ENCODE data around the gene CFAP46. TPM values are rescaled to one million over a fixed set of nuclear protein-coding genes. Genes with fewer than 3 reads are reported as not detected.

Gene CFAP46
- total and polyA plus RNA-seq, 2 experiments from 2014 or later, result 3.1 to 5.4 TPM

DNA sequence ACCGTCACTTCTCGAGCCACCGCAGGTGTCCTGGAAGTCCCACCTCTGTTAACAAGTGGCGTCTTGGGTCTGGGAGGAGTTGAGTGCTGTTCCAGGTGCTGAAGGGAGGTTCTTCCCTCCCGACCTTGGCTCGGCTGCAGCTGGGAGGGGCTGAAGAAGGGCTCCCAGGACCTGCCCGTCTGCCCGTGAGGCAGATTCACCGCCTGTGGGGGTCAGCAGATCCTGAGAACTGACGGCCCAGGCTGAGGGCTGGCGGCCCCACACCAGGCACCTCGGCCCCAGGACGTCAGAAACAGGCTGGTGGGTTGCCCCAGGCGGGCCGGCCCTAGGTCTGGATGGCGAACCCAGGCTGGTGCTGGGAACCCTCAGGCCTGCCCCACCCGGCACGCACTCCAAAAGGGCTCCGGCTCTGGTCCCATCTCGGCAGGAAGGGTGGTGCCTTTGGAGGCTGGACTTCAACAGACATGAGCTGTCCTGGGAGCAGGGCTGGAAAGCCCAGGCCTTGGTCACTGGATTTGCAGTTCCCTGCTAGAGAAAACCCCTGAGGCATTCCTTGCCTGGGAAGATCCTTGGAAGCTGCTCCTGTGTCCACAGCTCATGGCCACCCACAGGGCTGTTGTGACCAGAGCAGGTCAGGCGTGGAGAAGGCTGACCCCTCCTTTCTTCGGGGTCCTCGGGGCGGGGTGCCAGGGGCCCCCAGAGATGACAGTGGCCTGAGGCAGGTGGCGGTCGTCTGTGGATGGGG, 42.6 kb upstream of the CFAP46 start:
- Histone ChIP-seq H4K20me1 (replicated peaks; ENCODE audit: insufficient read depth) (no peaks in the 10 kb centered on the region), H3F3A (replicated peaks; ENCODE audit: low read depth) (no peaks in the 10 kb centered on the region), H3K4me1 (ENCODE audit: insufficient read depth) (no peaks in the 10 kb centered on the region), H2AFZ (0 out of 2 replicates have a peak overlapping the region, but pooled peaks have one; percentile 10), H3K36me3 (ENCODE audit: insufficient read depth) (no peaks in the 10 kb centered on the region), H3K9me2 (ENCODE audit: insufficient read depth) (no peaks in the 10 kb centered on the region), H3K79me2 (replicated peaks; ENCODE audit: insufficient read depth) (no peaks in the 10 kb centered on the region), H3K4me3 (no peak overlapping the region), H3K27ac (ENCODE audit: low read depth) (no peak overlapping the region), H3K4me2 (no peak overlapping the region), H3K27me3 (ENCODE audit: insufficient read depth) (no peaks in the 10 kb centered on the region)
- ATAC-seq, result peak; percentile 94
- H3K36me3 Mint-ChIP-seq (ENCODE audit: low read depth), result no peaks in the 10 kb centered on the region
- peaks cover 8% of the 10 kb centered on the region for H3K4me1 Mint-ChIP-seq
- peaks cover 9% of the 10 kb centered on the region for H3K27me3 Mint-ChIP-seq (ENCODE audit: insufficient read depth, low read depth, poor library complexity)
- no peaks in the 10 kb centered on the region for H3K9me3 Mint-ChIP-seq
- TF ChIP-seq ZNF331 (CRISPR knock-in tag; IDR thresholded peaks at IDR 0.05; ENCODE audit: low read depth) (no peak), CREB1 (CRISPR knock-in tag; IDR thresholded peaks at IDR 0.05; ENCODE audit: low read depth) (no peak), NANOG (IDR thresholded peaks at IDR 0.05; ENCODE audit: borderline replicate concordance) (no peak), EZH2 (IDR thresholded peaks at IDR 0.05; ENCODE audit: low read depth, unreplicated experiment) (no peak), STAT1 (IDR thresholded peaks at IDR 0.05; ENCODE audit: unreplicated experiment) (no peak), EZH2phosphoT487 (IDR thresholded peaks at IDR 0.05; ENCODE audit: unreplicated experiment) (no peak), ZNF114 (CRISPR knock-in tag; IDR thresholded peaks at IDR 0.05) (no peak), JUNB (IDR thresholded peaks at IDR 0.05; ENCODE audit: unreplicated experiment) (no peak), POLR2AphosphoS5 (IDR thresholded peaks at IDR 0.05; ENCODE audit: low read depth) (no peak)
- TF ChIP-seq, protein P1, sequence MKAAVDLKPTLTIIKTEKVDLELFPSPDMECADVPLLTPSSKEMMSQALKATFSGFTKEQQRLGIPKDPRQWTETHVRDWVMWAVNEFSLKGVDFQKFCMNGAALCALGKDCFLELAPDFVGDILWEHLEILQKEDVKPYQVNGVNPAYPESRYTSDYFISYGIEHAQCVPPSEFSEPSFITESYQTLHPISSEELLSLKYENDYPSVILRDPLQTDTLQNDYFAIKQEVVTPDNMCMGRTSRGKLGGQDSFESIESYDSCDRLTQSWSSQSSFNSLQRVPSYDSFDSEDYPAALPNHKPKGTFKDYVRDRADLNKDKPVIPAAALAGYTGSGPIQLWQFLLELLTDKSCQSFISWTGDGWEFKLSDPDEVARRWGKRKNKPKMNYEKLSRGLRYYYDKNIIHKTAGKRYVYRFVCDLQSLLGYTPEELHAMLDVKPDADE (IDR thresholded peaks at IDR 0.05), result no peak
- TF ChIP-seq, protein P2, sequence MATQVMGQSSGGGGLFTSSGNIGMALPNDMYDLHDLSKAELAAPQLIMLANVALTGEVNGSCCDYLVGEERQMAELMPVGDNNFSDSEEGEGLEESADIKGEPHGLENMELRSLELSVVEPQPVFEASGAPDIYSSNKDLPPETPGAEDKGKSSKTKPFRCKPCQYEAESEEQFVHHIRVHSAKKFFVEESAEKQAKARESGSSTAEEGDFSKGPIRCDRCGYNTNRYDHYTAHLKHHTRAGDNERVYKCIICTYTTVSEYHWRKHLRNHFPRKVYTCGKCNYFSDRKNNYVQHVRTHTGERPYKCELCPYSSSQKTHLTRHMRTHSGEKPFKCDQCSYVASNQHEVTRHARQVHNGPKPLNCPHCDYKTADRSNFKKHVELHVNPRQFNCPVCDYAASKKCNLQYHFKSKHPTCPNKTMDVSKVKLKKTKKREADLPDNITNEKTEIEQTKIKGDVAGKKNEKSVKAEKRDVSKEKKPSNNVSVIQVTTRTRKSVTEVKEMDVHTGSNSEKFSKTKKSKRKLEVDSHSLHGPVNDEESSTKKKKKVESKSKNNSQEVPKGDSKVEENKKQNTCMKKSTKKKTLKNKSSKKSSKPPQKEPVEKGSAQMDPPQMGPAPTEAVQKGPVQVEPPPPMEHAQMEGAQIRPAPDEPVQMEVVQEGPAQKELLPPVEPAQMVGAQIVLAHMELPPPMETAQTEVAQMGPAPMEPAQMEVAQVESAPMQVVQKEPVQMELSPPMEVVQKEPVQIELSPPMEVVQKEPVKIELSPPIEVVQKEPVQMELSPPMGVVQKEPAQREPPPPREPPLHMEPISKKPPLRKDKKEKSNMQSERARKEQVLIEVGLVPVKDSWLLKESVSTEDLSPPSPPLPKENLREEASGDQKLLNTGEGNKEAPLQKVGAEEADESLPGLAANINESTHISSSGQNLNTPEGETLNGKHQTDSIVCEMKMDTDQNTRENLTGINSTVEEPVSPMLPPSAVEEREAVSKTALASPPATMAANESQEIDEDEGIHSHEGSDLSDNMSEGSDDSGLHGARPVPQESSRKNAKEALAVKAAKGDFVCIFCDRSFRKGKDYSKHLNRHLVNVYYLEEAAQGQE (IDR thresholded peaks at IDR 0.05; ENCODE audit: unreplicated experiment), result peak; percentile 57
- TF ChIP-seq, protein P3, sequence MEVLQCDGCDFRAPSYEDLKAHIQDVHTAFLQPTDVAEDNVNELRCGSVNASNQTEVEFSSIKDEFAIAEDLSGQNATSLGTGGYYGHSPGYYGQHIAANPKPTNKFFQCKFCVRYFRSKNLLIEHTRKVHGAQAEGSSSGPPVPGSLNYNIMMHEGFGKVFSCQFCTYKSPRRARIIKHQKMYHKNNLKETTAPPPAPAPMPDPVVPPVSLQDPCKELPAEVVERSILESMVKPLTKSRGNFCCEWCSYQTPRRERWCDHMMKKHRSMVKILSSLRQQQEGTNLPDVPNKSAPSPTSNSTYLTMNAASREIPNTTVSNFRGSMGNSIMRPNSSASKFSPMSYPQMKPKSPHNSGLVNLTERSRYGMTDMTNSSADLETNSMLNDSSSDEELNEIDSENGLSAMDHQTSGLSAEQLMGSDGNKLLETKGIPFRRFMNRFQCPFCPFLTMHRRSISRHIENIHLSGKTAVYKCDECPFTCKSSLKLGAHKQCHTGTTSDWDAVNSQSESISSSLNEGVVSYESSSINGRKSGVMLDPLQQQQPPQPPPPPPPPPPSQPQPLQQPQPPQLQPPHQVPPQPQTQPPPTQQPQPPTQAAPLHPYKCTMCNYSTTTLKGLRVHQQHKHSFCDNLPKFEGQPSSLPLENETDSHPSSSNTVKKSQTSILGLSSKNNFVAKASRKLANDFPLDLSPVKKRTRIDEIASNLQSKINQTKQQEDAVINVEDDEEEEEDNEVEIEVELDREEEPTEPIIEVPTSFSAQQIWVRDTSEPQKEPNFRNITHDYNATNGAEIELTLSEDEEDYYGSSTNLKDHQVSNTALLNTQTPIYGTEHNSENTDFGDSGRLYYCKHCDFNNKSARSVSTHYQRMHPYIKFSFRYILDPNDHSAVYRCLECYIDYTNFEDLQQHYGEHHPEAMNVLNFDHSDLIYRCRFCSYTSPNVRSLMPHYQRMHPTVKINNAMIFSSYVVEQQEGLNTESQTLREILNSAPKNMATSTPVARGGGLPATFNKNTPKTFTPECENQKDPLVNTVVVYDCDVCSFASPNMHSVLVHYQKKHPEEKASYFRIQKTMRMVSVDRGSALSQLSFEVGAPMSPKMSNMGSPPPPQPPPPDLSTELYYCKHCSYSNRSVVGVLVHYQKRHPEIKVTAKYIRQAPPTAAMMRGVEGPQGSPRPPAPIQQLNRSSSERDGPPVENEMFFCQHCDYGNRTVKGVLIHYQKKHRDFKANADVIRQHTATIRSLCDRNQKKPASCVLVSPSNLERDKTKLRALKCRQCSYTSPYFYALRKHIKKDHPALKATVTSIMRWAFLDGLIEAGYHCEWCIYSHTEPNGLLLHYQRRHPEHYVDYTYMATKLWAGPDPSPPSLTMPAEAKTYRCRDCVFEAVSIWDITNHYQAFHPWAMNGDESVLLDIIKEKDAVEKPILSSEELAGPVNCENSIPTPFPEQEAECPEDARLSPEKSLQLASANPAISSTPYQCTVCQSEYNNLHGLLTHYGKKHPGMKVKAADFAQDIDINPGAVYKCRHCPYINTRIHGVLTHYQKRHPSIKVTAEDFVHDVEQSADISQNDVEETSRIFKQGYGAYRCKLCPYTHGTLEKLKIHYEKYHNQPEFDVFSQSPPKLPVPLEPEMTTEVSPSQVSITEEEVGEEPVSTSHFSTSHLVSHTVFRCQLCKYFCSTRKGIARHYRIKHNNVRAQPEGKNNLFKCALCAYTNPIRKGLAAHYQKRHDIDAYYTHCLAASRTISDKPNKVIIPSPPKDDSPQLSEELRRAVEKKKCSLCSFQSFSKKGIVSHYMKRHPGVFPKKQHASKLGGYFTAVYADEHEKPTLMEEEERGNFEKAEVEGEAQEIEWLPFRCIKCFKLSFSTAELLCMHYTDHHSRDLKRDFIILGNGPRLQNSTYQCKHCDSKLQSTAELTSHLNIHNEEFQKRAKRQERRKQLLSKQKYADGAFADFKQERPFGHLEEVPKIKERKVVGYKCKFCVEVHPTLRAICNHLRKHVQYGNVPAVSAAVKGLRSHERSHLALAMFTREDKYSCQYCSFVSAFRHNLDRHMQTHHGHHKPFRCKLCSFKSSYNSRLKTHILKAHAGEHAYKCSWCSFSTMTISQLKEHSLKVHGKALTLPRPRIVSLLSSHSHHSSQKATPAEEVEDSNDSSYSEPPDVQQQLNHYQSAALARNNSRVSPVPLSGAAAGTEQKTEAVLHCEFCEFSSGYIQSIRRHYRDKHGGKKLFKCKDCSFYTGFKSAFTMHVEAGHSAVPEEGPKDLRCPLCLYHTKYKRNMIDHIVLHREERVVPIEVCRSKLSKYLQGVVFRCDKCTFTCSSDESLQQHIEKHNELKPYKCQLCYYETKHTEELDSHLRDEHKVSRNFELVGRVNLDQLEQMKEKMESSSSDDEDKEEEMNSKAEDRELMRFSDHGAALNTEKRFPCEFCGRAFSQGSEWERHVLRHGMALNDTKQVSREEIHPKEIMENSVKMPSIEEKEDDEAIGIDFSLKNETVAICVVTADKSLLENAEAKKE (CRISPR knock-in tag; IDR thresholded peaks at IDR 0.05), result no peak
- TF ChIP-seq, protein P4, sequence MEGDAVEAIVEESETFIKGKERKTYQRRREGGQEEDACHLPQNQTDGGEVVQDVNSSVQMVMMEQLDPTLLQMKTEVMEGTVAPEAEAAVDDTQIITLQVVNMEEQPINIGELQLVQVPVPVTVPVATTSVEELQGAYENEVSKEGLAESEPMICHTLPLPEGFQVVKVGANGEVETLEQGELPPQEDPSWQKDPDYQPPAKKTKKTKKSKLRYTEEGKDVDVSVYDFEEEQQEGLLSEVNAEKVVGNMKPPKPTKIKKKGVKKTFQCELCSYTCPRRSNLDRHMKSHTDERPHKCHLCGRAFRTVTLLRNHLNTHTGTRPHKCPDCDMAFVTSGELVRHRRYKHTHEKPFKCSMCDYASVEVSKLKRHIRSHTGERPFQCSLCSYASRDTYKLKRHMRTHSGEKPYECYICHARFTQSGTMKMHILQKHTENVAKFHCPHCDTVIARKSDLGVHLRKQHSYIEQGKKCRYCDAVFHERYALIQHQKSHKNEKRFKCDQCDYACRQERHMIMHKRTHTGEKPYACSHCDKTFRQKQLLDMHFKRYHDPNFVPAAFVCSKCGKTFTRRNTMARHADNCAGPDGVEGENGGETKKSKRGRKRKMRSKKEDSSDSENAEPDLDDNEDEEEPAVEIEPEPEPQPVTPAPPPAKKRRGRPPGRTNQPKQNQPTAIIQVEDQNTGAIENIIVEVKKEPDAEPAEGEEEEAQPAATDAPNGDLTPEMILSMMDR (conservative IDR thresholded peaks at IDR 0.05; ENCODE audit: low read depth in 2 of 2), result peak in 1 of 2 experiments; percentile 22; a peak in 2 of 4 replicates
- H3K4me3 Mint-ChIP-seq, result no peak overlapping the region
- H3K27ac Mint-ChIP-seq, result no peak overlapping the region
- DNase-seq (ENCODE audit: low spot score), result peak; percentile 62
